Measurements from ENCODE around the gene OXSR1. TPM values are rescaled to one million over a fixed set of nuclear protein-coding genes. Genes with fewer than 3 reads are reported as not detected.

OXSR1 gene
- total RNA-seq, 1 donor from 2014 or later = 13.3 TPM

- TF ChIP-seq CTCF (IDR thresholded peaks at IDR 0.05) = no peak
- no peaks in the 10 kb centered on the region for H3K4me1 ChIP-seq
- H3K27me3 ChIP-seq = no peaks in the 10 kb centered on the region
- no peaks in the 10 kb centered on the region for H3K9me3 ChIP-seq
- no peak for DNase-seq (ENCODE audit: low spot score in 2 of 2)
- no peak overlapping the region for H3K4me3 ChIP-seq
- intact Hi-C loops (cut with DNase I) = no loop called here
- H3K27ac ChIP-seq = no peak overlapping the region
- no peaks in the 10 kb centered on the region for H3K36me3 ChIP-seq
These were observed 132.2 kb downstream of the OXSR1 start for GRCh38 chr3:38297537-38297936.

- no peaks in the 10 kb centered on the region for H3K4me1 ChIP-seq
- intact Hi-C loops (cut with DNase I) = no loop called here
- no peaks in the 10 kb centered on the region for H3K9me3 ChIP-seq
- no peaks in the 10 kb centered on the region for H3K36me3 ChIP-seq
- no peak overlapping the region for H3K27ac ChIP-seq
- TF ChIP-seq CTCF (IDR thresholded peaks at IDR 0.05) = no peak
- no peaks in the 10 kb centered on the region for H3K27me3 ChIP-seq
- H3K4me3 ChIP-seq = no peak overlapping the region
- DNase-seq (ENCODE audit: low spot score in 2 of 2) = no peak
These were observed 132.8 kb downstream of the OXSR1 start for GRCh38 chr3:38297947-38298711.

Other genes starting within 250 kb of the OXSR1 start
- 6.3 TPM for gene VILL, start 174.8 kb upstream of the OXSR1 start, total RNA-seq
- gene PLCD1, start 135.9 kb upstream of the OXSR1 start, total RNA-seq = 167 TPM
- 0.11 TPM for gene DLEC1, start 126.3 kb upstream of the OXSR1 start, total RNA-seq
- 52.6 TPM for gene ACAA1, start 28.4 kb upstream of the OXSR1 start, total RNA-seq
- gene MYD88, start 26.9 kb upstream of the OXSR1 start, total RNA-seq = 38.8 TPM
- gene SLC22A13, start 100.3 kb downstream of the OXSR1 start, total RNA-seq = not detected
- not detected for gene SLC22A14, start 116.8 kb downstream of the OXSR1 start, total RNA-seq
- gene XYLB, start 181.2 kb downstream of the OXSR1 start, total RNA-seq = 0.43 TPM